Ascending aorta (tissue), 2 donors: ENCODE results near the gene LRSAM1. TPM values are rescaled to one million over a fixed set of nuclear protein-coding genes. Genes with fewer than 3 reads are reported as not detected.

Source experiments
- DNase-seq, 2 donors: peaks; one replicate each; pipeline ENCODE4 v3.0.0-alpha.2; 2019; ENCODE audit warnings: low spot score in 2 of 2
- H3K27ac ChIP-seq, 2 donors: fragments of 200-600 bp; sonication (generic); one replicate each; pipeline ENCODE4 v1.5.1; 2016 to 2017; ENCODE audit warnings: mild to moderate bottlenecking in 1 of 2
- H3K27me3 ChIP-seq: fragments of 200-600 bp; sonication (generic); one replicate; pipeline ENCODE4 v1.5.1; 2017
- H3K36me3 ChIP-seq, 2 donors: fragments of 200-600 bp; sonication (generic); one replicate each; pipeline ENCODE4 v1.5.1; 2016
- H3K4me1 ChIP-seq, 2 donors: fragments of 200-600 bp; sonication (generic); one replicate each; pipeline ENCODE4 v1.5.1; 2016 to 2017; ENCODE audit warnings: mild to moderate bottlenecking in 1 of 2
- H3K4me3 ChIP-seq, 2 donors: fragments of 200-600 bp; sonication (generic); one replicate each; pipeline ENCODE4 v1.5.1; 2016 to 2017; ENCODE audit warnings: mild to moderate bottlenecking in 1 of 2
- H3K9me3 ChIP-seq, 2 donors: fragments of 200-600 bp; sonication (generic); one replicate each; pipeline ENCODE4 v1.5.1; 2016
- intact Hi-C: fragments of 100-400 bp; cut with DNase I; formaldehyde crosslinking; loops from one replicate; pipeline ENCODE4 v1.15.1; 2023
- total RNA-seq: library from RNA; depleted of rRNA; stranded (reverse); fragments of >200 nt; gene quantifications from one replicate; pipeline ENCODE4 v1.1.0, GENCODE V29; 2016
- TF ChIP-seq, protein P1 (sequence below), 3 experiments: fragments of 200-600 bp in 2 of 3; fragments of 450-650 bp in 1 of 3; sonication (generic) in 2 of 3; IDR thresholded peaks; one replicate each; pipeline ENCODE4 v1.5.1; 2016 to 2019; ENCODE audit warnings: antibody characterized with exemption in 3 of 3, mild to moderate bottlenecking in 1 of 3, moderate library complexity in 1 of 3

The LRSAM1 gene
- total RNA-seq, 1 donor from 2014 or later, result 22.8 TPM

DNA sequence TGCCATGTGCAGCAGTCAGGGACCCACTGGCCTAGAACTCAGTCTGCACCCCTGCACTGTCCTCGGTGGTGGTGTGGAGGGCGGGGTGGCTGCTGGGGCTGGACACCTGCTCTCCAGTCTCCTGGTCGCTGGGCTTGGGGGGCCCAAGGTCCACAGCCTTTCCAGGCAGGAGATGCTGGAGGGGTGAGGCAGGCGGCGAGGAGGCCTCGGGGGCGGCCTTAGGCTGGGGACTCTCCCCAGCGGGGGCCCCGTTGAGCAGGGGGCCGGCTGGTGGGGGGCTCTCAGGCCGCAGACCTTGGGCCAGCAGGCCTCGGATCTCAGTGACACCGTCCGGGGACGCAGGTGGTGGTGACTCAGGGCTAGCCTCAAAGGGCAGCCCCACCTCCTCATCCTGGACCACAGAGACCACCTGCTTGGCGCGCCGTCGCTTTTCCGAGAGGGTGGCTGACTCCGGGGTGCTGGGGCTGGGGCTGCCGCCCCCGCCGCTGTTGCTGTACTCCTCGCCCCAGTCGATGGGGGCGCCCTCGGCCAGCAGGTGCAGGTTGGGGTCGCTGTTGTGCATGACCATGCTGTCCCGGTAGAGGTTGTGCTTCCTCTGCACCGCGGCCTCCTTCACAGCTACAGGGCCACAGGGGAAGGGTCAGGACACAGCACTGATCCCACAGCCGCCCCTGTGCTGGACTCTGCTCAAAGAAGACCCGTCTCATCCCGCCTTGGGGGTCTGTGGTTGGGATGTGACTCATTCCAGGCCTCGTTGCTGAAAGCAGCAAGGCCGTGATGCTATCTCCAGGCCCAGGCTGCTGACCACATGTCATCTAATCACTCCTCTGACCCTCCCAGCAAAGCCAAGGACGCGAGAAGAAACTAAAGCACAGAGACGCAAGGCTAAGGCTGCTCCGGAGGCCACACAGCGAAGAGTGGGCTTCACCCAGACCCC lies 55.8 kb downstream of the LRSAM1 start:
- Histone ChIP-seq H3K9me3 (no peaks in the 10 kb centered on the region), H3K27me3 (no peaks in the 10 kb centered on the region), H3K4me3 (no peak overlapping the region), H3K4me1 (peaks cover 2 to 9% of the 10 kb centered on the region in 2 donors), H3K36me3 (peaks cover 37 to 75% of the 10 kb centered on the region in 2 donors), H3K27ac (peak overlapping the region in 1 of 2 donors; percentile 45)
- intact Hi-C loops, result loop anchor here (10.0 kb wide), 1 partner anchor 418 kb away; no protein-coding TSS in a partner anchor
- TF ChIP-seq, protein P1, sequence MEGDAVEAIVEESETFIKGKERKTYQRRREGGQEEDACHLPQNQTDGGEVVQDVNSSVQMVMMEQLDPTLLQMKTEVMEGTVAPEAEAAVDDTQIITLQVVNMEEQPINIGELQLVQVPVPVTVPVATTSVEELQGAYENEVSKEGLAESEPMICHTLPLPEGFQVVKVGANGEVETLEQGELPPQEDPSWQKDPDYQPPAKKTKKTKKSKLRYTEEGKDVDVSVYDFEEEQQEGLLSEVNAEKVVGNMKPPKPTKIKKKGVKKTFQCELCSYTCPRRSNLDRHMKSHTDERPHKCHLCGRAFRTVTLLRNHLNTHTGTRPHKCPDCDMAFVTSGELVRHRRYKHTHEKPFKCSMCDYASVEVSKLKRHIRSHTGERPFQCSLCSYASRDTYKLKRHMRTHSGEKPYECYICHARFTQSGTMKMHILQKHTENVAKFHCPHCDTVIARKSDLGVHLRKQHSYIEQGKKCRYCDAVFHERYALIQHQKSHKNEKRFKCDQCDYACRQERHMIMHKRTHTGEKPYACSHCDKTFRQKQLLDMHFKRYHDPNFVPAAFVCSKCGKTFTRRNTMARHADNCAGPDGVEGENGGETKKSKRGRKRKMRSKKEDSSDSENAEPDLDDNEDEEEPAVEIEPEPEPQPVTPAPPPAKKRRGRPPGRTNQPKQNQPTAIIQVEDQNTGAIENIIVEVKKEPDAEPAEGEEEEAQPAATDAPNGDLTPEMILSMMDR (IDR thresholded peaks at IDR 0.05), result no peak
- DNase-seq, result no peak

DNA sequence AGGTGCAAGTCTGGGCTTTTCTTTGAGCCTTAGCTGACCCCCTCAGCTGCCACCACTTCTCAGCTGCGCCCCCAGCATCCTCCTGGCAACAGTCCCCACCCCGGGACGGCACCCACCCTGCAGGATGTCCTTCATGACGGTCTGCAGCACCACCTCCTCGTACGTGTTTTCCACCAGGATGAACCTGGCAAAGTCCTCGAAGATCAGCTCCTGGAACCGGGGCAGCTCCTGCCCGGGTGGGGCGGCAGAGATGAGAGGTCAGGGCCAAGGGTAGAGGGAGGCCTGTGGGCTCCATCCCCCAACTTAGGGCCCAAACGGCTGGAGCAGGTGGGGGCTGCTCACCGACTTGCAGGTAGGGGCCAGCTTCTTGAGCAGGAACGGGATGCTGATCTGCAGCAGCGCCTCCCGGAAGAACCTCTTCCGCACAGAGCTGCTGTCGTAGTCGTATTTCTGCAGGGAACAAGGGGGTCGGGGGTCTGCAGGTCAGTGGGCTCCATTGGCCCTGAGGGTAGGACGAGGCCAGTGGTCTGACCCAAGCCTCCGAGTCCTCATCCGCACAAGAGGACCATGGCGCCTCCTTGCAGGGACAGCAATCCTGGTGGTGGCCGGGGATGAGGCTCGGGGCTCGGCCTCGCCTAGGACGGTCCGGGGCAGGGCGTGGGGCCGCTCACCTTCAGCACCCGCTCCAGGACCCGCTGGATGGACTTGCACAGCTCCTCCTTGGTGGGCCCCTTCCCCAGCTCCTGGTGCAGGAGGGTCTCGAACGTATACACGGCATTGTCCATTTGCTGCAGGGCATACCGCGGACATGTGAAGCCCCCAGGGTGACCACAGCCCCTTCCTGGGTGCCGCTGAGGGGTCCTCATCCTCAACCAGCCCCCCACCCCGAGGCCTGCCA lies 56.7 kb downstream of the LRSAM1 start:
- H3K4me1 ChIP-seq, result peaks cover 2 to 9% of the 10 kb centered on the region in 2 donors
- H3K27ac ChIP-seq, result no peak overlapping the region
- H3K27me3 ChIP-seq, result no peaks in the 10 kb centered on the region
- H3K4me3 ChIP-seq, result no peak overlapping the region
- intact Hi-C loops, result loop anchor here (10.0 kb wide), 1 partner anchor 417 kb away; no protein-coding TSS in a partner anchor
- no peak for DNase-seq
- no peaks in the 10 kb centered on the region for H3K9me3 ChIP-seq
- H3K36me3 ChIP-seq, result peaks cover 41 to 79% of the 10 kb centered on the region in 2 donors
- TF ChIP-seq, protein P1 (IDR thresholded peaks at IDR 0.05), result no peak

DNA sequence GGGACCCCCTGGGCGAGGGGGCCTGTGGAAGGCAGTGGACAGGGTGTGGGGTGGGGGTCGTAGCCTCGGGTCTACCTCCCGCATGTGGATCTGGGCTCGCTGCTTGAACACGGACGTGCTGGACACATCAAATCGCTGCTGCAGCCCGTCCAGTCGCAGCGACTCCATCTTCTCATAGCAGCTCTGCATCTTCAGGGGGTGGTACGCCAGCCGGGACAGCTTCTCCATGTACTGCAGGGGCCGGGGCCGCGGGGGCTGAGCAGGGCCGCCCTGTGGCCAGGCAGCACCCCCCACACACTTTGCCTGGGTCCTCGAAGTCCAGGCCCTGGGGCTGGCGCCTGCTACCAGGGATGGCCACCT lies 57.6 kb downstream of the LRSAM1 start:
- intact Hi-C loops, result loop anchor here (10.0 kb wide), 1 partner anchor 416 kb away; no protein-coding TSS in a partner anchor
- TF ChIP-seq, protein P1 (IDR thresholded peaks at IDR 0.05), result no peak
- Histone ChIP-seq H3K4me3 (no peak overlapping the region), H3K36me3 (peaks cover 47 to 79% of the 10 kb centered on the region in 2 donors), H3K4me1 (peaks cover 2 to 9% of the 10 kb centered on the region in 2 donors), H3K9me3 (no peaks in the 10 kb centered on the region), H3K27me3 (no peaks in the 10 kb centered on the region), H3K27ac (peak overlapping the region; percentile 65 to 66)
- no peak for DNase-seq

DNA sequence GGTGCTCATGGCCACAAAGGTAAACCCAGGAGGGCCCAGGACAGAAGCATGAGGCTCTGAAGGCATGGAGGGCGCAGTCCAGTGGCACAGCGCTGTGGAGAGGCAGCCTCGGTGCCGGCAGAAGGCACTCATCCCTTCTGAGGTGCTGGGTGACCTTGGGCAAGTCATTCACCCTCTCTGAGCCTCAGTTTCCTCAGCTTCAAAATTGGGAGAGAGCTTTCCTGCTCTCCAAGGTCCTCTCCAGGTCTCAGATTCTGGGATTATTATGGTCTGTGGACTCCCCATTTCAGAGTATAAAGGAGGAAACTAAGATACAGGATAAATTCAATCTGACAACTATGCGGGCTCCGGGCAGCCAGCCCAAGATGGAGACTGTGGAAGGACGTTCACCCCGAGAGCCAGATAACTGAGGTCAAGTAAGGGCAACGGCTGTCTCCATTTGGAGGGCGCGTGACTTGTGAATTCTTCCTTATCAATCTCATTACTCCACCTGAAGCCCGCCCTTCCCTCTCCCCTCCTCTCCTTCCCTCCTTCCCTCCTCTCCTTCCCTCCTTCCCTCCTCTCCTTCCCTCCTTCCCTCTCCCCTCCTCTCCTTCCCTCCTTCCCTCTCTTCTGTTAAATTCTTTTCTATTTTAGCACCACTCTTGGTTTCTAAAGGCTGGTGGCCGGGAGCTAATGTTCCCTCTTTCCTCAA lies 58.1 kb downstream of the LRSAM1 start:
- peaks cover 53 to 79% of the 10 kb centered on the region in 2 donors for H3K36me3 ChIP-seq
- no peaks in the 10 kb centered on the region for H3K27me3 ChIP-seq
- peak overlapping the region; percentile 65 to 66 for H3K27ac ChIP-seq
- DNase-seq, result no peak
- H3K4me1 ChIP-seq, result peaks cover 2 to 6% of the 10 kb centered on the region in 2 donors
- TF ChIP-seq, protein P1 (IDR thresholded peaks at IDR 0.05), result no peak
- intact Hi-C loops, result loop anchor here (10.0 kb wide), 1 partner anchor 415 kb away; no protein-coding TSS in a partner anchor
- no peaks in the 10 kb centered on the region for H3K9me3 ChIP-seq
- H3K4me3 ChIP-seq, result no peak overlapping the region

DNA sequence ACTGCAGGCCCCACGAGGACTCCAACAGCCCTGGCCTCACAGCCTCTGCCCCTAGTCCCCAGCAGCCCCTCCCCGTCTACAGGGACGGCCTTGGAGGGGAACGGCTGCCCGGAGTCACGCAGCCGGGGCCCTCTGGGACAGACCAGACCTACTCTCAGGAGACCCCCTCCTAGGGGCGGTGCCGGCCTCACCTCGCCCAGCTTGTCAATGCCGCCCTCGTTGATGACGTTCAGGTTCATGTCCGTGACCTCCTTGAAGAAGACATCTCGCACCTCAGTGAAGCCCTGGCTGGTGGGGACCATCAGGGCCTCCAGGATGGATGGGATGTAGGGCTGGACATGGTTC lies 58.6 kb downstream of the LRSAM1 start:
- intact Hi-C loops, result loop anchor here (5.0 to 10.0 kb wide), 2 partner anchors 212 to 415 kb away; no protein-coding TSS in a partner anchor
- H3K4me1 ChIP-seq, result peaks cover 2 to 6% of the 10 kb centered on the region in 2 donors
- peak overlapping the region; percentile 65 to 66 for H3K27ac ChIP-seq
- no peak overlapping the region for H3K4me3 ChIP-seq
- TF ChIP-seq, protein P1 (IDR thresholded peaks at IDR 0.05), result no peak
- no peaks in the 10 kb centered on the region for H3K27me3 ChIP-seq
- H3K9me3 ChIP-seq, result no peaks in the 10 kb centered on the region
- no peak for DNase-seq
- H3K36me3 ChIP-seq, result peaks cover 55 to 79% of the 10 kb centered on the region in 2 donors
